HG02973 (cell line): ENCODE data around the gene DAB2IP.
"Not testable (repeated sequence)": the region's sequence is repeated elsewhere in the genome, so short reads cannot be mapped to it uniquely, and the experiment has no call there.

Experiments used
- ATAC-seq: cut with Tn5 transposase; IDR thresholded peaks from one replicate; pipeline ENCODE4 v1.9.1; 2021; ENCODE audit warnings: moderate library complexity; ENCODE audit not compliant: unreplicated experiment

DAB2IP gene

GRCh38 chr9:121741228-121741918 is 89.9 kb downstream of the DAB2IP start:
- no peak for ATAC-seq

GRCh38 chr9:121741919-121742283 is 90.5 kb downstream of the DAB2IP start:
- ATAC-seq: not testable (repeated sequence)

- no peak for ATAC-seq
Observed at GRCh38 chr9:121742923-121743322, 91.5 kb downstream of the DAB2IP start.

GRCh38 chr9:121743441-121744001 is 92.1 kb downstream of the DAB2IP start:
- ATAC-seq: no peak

GRCh38 chr9:121744002-121744686 is 92.7 kb downstream of the DAB2IP start:
- ATAC-seq: no peak

GRCh38 chr9:121744687-121745395 is 93.4 kb downstream of the DAB2IP start:
- ATAC-seq: no peak

- ATAC-seq: no peak
Observed at GRCh38 chr9:121745396-121745695, 93.9 kb downstream of the DAB2IP start.

- no peak for ATAC-seq
Observed at GRCh38 chr9:121746411-121746810, 95.0 kb downstream of the DAB2IP start.

GRCh38 chr9:121746866-121747265 is 95.4 kb downstream of the DAB2IP start:
- no peak for ATAC-seq

GRCh38 chr9:121748074-121748473 is 96.6 kb downstream of the DAB2IP start:
- ATAC-seq: no peak

GRCh38 chr9:121748727-121749423 is 97.4 kb downstream of the DAB2IP start:
- ATAC-seq: no peak

GRCh38 chr9:121749614-121750013 is 98.2 kb downstream of the DAB2IP start:
- no peak for ATAC-seq

- ATAC-seq: no peak
Observed at GRCh38 chr9:121750259-121750714, 98.9 kb downstream of the DAB2IP start.

- ATAC-seq: no peak
Observed at GRCh38 chr9:121750715-121751623, 99.5 kb downstream of the DAB2IP start.

- ATAC-seq: no peak
Observed at GRCh38 chr9:121751686-121752445, 100.4 kb downstream of the DAB2IP start.

GRCh38 chr9:121752929-121753328 is 101.5 kb downstream of the DAB2IP start:
- ATAC-seq: no peak

GRCh38 chr9:121753802-121754654 is 102.6 kb downstream of the DAB2IP start:
- no peak for ATAC-seq

- no peak for ATAC-seq
Observed at GRCh38 chr9:121754655-121755436, 103.4 kb downstream of the DAB2IP start.
